ENCODE measurements around the gene AFDN.

The AFDN gene

GRCh38 chr6:167841981-167842380 lies 15.3 kb downstream of the AFDN start:
- no peak for DNase-seq (ENCODE audit: low read depth in 3 of 3)

GRCh38 chr6:167842457-167842856 lies 15.7 kb downstream of the AFDN start:
- no peak for DNase-seq (ENCODE audit: low read depth in 3 of 3)

GRCh38 chr6:167843023-167843422 lies 16.3 kb downstream of the AFDN start:
- no peak for DNase-seq (ENCODE audit: low read depth in 3 of 3)

- no peak for DNase-seq (ENCODE audit: low read depth in 3 of 3)
Observed at GRCh38 chr6:167845856-167846255, 19.1 kb downstream of the AFDN start.

GRCh38 chr6:167846997-167847606 lies 20.4 kb downstream of the AFDN start:
- no peak for DNase-seq (ENCODE audit: low read depth in 3 of 3)

- DNase-seq (ENCODE audit: low read depth in 3 of 3): no peak
Observed at GRCh38 chr6:167847936-167848335, 21.2 kb downstream of the AFDN start.

GRCh38 chr6:167848783-167849182 lies 22.1 kb downstream of the AFDN start:
- DNase-seq (ENCODE audit: low read depth in 3 of 3): no peak

- DNase-seq (ENCODE audit: low read depth in 3 of 3): no peak
Observed at GRCh38 chr6:167849846-167850459, 23.2 kb downstream of the AFDN start.

GRCh38 chr6:167850782-167851181 lies 24.1 kb downstream of the AFDN start:
- DNase-seq (ENCODE audit: low read depth in 3 of 3): no peak

- DNase-seq (ENCODE audit: low read depth in 3 of 3): no peak
Observed at GRCh38 chr6:167851370-167851952, 24.8 kb downstream of the AFDN start.

- DNase-seq (ENCODE audit: low read depth in 3 of 3): no peak
Observed at GRCh38 chr6:167855825-167856425, 29.2 kb downstream of the AFDN start.

- DNase-seq (ENCODE audit: low read depth in 3 of 3): no peak
Observed at GRCh38 chr6:167856474-167856873, 29.8 kb downstream of the AFDN start.

- DNase-seq (ENCODE audit: low read depth in 3 of 3): no peak
Observed at GRCh38 chr6:167856999-167857660, 30.4 kb downstream of the AFDN start.

- no peak for DNase-seq (ENCODE audit: low read depth in 3 of 3)
Observed at GRCh38 chr6:167858086-167858591, 31.4 kb downstream of the AFDN start.

GRCh38 chr6:167858842-167859664 lies 32.3 kb downstream of the AFDN start:
- DNase-seq (ENCODE audit: low read depth in 3 of 3): no peak

GRCh38 chr6:167860550-167861226 lies 34.0 kb downstream of the AFDN start:
- DNase-seq (ENCODE audit: low read depth in 3 of 3): no peak

GRCh38 chr6:167861424-167861823 lies 34.7 kb downstream of the AFDN start:
- DNase-seq (ENCODE audit: low read depth in 3 of 3): no peak

GRCh38 chr6:167863897-167864296 lies 37.2 kb downstream of the AFDN start:
- DNase-seq (ENCODE audit: low read depth in 3 of 3): no peak

GRCh38 chr6:167866642-167867041 lies 39.9 kb downstream of the AFDN start:
- DNase-seq (ENCODE audit: low read depth in 3 of 3): no peak

GRCh38 chr6:167870321-167870720 lies 43.6 kb downstream of the AFDN start:
- no peak for DNase-seq (ENCODE audit: low read depth in 3 of 3)
